T-helper 9 cell (primary cell): Measurements from ENCODE around the gene MUSK.

Source experiments
- DNase-seq: peaks from one replicate; pipeline ENCODE4 v3.0.0-alpha.2; 2020
- total RNA-seq, 2 donors: gene quantifications; one replicate each; lab custom pipeline; 2026; lab: John Stamatoyannopoulos, UW

MUSK gene
- 0 reads per million in 2 donors for total RNA-seq

GRCh38 chr9:110668570-110669167 is at the start of gene MUSK:
TSS of gene MUSK (plus strand) at chr9:110668791. CDS start at chr9:110668905, 114 bp downstream.
- no peak for DNase-seq

- no peak for DNase-seq
Observed at GRCh38 chr9:110619831-110620230, 48.8 kb upstream of the MUSK start.

GRCh38 chr9:110620726-110621125 is 47.9 kb upstream of the MUSK start:
- DNase-seq: no peak

GRCh38 chr9:110622368-110622767 is 46.2 kb upstream of the MUSK start:
- DNase-seq: no peak

- DNase-seq: no peak
Observed at GRCh38 chr9:110623462-110624025, 45.0 kb upstream of the MUSK start.

GRCh38 chr9:110626101-110626829 is 42.3 kb upstream of the MUSK start:
- DNase-seq: no peak

GRCh38 chr9:110635589-110635988 is 33.0 kb upstream of the MUSK start:
- DNase-seq: no peak

GRCh38 chr9:110638381-110638954 is 30.1 kb upstream of the MUSK start:
- no peak for DNase-seq

GRCh38 chr9:110640736-110641135 is 27.9 kb upstream of the MUSK start:
- DNase-seq: no peak

- no peak for DNase-seq
Observed at GRCh38 chr9:110641293-110641692, 27.3 kb upstream of the MUSK start.

GRCh38 chr9:110648696-110649095 is 19.9 kb upstream of the MUSK start:
- no peak for DNase-seq

- no peak for DNase-seq
Observed at GRCh38 chr9:110650261-110650660, 18.3 kb upstream of the MUSK start.

- no peak for DNase-seq
Observed at GRCh38 chr9:110650991-110651411, 17.6 kb upstream of the MUSK start.

- DNase-seq: no peak
Observed at GRCh38 chr9:110655754-110656641, 12.6 kb upstream of the MUSK start.

GRCh38 chr9:110659891-110660541 is 8.6 kb upstream of the MUSK start:
- DNase-seq: no peak

- no peak for DNase-seq
Observed at GRCh38 chr9:110669433-110669832, 842 bp downstream of the MUSK start.

- no peak for DNase-seq
Observed at GRCh38 chr9:110671849-110672248, 3.3 kb downstream of the MUSK start.

GRCh38 chr9:110672873-110673510 is 4.4 kb downstream of the MUSK start:
- DNase-seq: no peak

- DNase-seq: no peak
Observed at GRCh38 chr9:110687497-110687896, 18.9 kb downstream of the MUSK start.

GRCh38 chr9:110688329-110688728 is 19.7 kb downstream of the MUSK start:
- DNase-seq: no peak

- DNase-seq: no peak
Observed at GRCh38 chr9:110691002-110691549, 22.5 kb downstream of the MUSK start.
